ENCODE data around the gene TSPAN9.

- TF ChIP-seq RAD21 (conservative IDR thresholded peaks at IDR 0.05 in 1 of 2, IDR thresholded peaks at IDR 0.05 in 1 of 2) (no peak), BHLHE40 (IDR thresholded peaks at IDR 0.05; ENCODE audit: low read depth, low read length) (no peak), MYC (IDR thresholded peaks at IDR 0.05; ENCODE audit: borderline replicate concordance, low read length) (no peak), POLR2A (IDR thresholded peaks at IDR 0.05; ENCODE audit: low read length) (no peak), SMC3 (IDR thresholded peaks at IDR 0.05) (no peak), NR3C1 (IDR thresholded peaks at IDR 0.05) (no peak), REST (IDR thresholded peaks at IDR 0.05) (no peak), CEBPB (IDR thresholded peaks at IDR 0.05) (no peak), ATOH8 (CRISPR knock-in tag; IDR thresholded peaks at IDR 0.05; ENCODE audit: low read depth) (no peak)
- TF ChIP-seq, protein P1, sequence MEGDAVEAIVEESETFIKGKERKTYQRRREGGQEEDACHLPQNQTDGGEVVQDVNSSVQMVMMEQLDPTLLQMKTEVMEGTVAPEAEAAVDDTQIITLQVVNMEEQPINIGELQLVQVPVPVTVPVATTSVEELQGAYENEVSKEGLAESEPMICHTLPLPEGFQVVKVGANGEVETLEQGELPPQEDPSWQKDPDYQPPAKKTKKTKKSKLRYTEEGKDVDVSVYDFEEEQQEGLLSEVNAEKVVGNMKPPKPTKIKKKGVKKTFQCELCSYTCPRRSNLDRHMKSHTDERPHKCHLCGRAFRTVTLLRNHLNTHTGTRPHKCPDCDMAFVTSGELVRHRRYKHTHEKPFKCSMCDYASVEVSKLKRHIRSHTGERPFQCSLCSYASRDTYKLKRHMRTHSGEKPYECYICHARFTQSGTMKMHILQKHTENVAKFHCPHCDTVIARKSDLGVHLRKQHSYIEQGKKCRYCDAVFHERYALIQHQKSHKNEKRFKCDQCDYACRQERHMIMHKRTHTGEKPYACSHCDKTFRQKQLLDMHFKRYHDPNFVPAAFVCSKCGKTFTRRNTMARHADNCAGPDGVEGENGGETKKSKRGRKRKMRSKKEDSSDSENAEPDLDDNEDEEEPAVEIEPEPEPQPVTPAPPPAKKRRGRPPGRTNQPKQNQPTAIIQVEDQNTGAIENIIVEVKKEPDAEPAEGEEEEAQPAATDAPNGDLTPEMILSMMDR (IDR thresholded peaks at IDR 0.05), result no peak
- TF ChIP-seq, protein P2, sequence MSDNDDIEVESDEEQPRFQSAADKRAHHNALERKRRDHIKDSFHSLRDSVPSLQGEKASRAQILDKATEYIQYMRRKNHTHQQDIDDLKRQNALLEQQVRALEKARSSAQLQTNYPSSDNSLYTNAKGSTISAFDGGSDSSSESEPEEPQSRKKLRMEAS (IDR thresholded peaks at IDR 0.05), result no peak
Observed at GRCh38 chr12:3106579-3106978, 29.4 kb downstream of the TSPAN9 start.
